Measurements from ENCODE around the gene MUC5AC.

DNA sequence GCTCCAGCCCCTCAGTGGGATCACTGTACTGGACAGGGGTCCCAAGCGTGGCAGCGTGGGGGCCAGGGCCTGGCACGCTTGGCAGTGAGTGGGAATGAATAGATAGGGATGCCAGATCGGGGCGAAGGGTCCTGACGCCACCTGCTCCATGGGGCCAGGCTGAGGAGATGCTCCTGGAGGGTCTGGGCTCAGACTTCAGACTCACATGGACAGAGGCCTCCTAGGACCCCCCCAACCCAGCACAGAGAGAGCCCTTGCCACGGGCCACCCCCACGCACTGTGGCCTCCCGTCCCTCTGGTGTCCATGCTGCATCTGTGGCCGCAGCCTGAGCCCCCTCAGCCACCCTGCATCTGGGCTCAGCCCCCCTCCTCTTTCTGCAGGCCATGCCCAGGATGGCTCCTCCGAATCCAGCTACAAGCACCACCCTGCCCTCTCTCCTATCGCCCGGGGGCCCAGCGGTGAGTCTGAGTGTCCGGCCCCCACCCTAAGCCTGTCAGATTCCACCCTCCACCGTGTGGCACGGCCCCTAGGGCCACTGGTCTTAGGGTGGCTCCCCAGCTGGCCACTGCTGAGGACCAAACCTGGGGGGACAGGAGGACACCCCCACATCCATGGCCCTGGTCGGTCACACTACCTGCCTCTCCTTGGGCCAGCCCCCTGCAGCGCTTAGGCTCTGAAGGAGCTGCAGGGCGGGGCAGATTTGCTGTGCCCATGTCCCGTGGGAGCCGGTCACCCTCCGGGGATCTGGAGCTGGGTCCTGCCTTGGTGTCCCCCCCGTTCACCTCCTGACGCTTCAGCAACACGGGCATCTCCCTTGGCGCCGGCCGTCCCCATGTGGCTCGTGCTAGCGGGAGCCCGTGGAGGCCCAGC is 2.7 kb downstream of the MUC5AC start:
- TF ChIP-seq, protein P1, sequence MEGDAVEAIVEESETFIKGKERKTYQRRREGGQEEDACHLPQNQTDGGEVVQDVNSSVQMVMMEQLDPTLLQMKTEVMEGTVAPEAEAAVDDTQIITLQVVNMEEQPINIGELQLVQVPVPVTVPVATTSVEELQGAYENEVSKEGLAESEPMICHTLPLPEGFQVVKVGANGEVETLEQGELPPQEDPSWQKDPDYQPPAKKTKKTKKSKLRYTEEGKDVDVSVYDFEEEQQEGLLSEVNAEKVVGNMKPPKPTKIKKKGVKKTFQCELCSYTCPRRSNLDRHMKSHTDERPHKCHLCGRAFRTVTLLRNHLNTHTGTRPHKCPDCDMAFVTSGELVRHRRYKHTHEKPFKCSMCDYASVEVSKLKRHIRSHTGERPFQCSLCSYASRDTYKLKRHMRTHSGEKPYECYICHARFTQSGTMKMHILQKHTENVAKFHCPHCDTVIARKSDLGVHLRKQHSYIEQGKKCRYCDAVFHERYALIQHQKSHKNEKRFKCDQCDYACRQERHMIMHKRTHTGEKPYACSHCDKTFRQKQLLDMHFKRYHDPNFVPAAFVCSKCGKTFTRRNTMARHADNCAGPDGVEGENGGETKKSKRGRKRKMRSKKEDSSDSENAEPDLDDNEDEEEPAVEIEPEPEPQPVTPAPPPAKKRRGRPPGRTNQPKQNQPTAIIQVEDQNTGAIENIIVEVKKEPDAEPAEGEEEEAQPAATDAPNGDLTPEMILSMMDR (IDR thresholded peaks at IDR 0.05): no peak
- no peak for TF ChIP-seq POLR2A (IDR thresholded peaks at IDR 0.05)
